Subcutaneous adipose tissue (tissue), 4 donors: ENCODE measurements around the gene SIX3. TPM values are rescaled to one million over a fixed set of nuclear protein-coding genes. Genes with fewer than 3 reads are reported as not detected.

Experiments used
- total RNA-seq, 4 donors: library from RNA; depleted of rRNA; stranded (reverse); fragments of >200 nt; gene quantifications; one replicate each; pipeline ENCODE4 v1.1.0, GENCODE V29; 2016
- TF ChIP-seq, protein P1 (sequence below): fragments of 450-650 bp; IDR thresholded peaks from one replicate; pipeline ENCODE4 v1.5.1; 2016; ENCODE audit warnings: low read depth, mild to moderate bottlenecking, control low read depth, antibody characterized with exemption, moderate library complexity

The SIX3 gene
- total RNA-seq, 4 donors from 2014 or later = not detected

DNA sequence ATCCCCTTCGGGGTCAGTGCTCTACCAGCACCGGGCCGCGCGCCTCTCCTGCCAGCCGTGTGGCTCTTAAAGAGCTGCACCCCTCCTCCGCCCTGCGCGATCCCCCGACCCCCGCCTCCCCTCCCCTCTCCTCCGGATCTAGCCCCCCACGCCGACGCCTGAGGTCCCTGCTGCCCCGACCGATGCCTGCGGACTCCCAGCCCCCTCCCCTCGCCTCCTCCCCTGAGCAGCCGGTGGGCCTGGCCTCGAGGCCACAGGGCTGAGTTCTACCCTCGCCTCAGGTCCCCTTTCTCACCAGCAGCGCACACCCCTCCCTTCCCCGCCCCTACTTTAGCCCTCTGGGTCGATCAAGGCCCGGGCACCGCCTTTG, 5.8 kb upstream of the SIX3 start:
- TF ChIP-seq, protein P1, sequence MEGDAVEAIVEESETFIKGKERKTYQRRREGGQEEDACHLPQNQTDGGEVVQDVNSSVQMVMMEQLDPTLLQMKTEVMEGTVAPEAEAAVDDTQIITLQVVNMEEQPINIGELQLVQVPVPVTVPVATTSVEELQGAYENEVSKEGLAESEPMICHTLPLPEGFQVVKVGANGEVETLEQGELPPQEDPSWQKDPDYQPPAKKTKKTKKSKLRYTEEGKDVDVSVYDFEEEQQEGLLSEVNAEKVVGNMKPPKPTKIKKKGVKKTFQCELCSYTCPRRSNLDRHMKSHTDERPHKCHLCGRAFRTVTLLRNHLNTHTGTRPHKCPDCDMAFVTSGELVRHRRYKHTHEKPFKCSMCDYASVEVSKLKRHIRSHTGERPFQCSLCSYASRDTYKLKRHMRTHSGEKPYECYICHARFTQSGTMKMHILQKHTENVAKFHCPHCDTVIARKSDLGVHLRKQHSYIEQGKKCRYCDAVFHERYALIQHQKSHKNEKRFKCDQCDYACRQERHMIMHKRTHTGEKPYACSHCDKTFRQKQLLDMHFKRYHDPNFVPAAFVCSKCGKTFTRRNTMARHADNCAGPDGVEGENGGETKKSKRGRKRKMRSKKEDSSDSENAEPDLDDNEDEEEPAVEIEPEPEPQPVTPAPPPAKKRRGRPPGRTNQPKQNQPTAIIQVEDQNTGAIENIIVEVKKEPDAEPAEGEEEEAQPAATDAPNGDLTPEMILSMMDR = no peak

- TF ChIP-seq, protein P1 = no peak
Observed at GRCh38 chr2:44936275-44936674, 5.2 kb upstream of the SIX3 start.

GRCh38 chr2:44936715-44937687, 4.5 kb upstream of the SIX3 start:
- TF ChIP-seq, protein P1 = no peak

DNA sequence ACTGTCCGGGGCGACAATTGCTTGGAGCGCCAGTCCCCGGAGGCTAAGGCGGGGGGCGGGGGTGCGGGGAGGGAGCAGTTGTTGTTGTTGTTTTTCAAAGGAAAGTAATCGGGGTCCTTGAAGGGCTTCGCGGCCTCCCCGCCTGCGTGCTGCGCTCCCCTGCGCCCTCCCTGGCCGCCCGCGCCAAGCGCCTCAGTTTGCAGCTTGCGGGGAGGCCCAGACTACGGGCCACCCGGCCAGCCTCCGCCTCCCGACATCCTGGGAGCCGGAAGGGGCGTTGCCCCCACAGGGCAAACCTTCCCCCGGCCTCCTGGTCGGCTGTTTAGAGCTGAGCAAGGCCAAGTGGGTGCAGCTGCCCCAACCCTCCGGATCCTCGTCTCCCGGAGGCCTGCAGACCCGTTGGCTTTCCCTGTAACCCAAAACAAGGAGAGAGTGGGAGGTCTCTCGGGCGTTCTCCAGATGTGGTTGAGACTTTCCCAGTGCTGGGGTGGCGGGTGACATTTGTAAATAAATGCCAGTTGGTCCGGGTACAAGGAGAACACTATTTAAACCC, 3.7 kb upstream of the SIX3 start:
- TF ChIP-seq, protein P1 = no peak

- TF ChIP-seq, protein P1 = no peak
Observed at GRCh38 chr2:44938287-44939105, 3.0 kb upstream of the SIX3 start.

GRCh38 chr2:44939106-44940048, 2.1 kb upstream of the SIX3 start:
- TF ChIP-seq, protein P1 = no peak
